Adrenal gland (tissue), 12 donors: ENCODE results near the gene IDH3A. TPM values are rescaled to one million over a fixed set of nuclear protein-coding genes. Genes with fewer than 3 reads are reported as not detected.

ENCODE experiments used
- DNase-seq, 7 donors: peaks; one replicate each; pipeline ENCODE4 v3.0.0-alpha.2; 2019 to 2020
- H3K27ac ChIP-seq, 5 donors: fragments of 200-600 bp; sonication (generic) in 4 of 5; 1 replicate in 3 of 5; 2 replicates in 2 of 5; pipeline versions ENCODE4 v1.5.1 to v1.8.0; 2016 to 2020; ENCODE audit warnings: mild to moderate bottlenecking in 1 of 5
- H3K27me3 ChIP-seq: fragments of 200-600 bp; 2 replicates; pipeline ENCODE4 v1.8.0; 2021
- H3K36me3 ChIP-seq, 2 donors: fragments of 200-600 bp; replicated peaks in 1 of 2; 1 replicate in 1 of 2; 2 replicates in 1 of 2; pipeline versions ENCODE4 v1.5.1 to v1.8.0; 2018 to 2022
- H3K4me1 ChIP-seq, 2 donors: fragments of 200-600 bp; replicated peaks in 1 of 2; 1 replicate in 1 of 2; 2 replicates in 1 of 2; pipeline versions ENCODE4 v1.5.1 to v1.8.0; 2018 to 2021
- H3K4me3 ChIP-seq, 4 donors: fragments of 200-600 bp; sonication (generic) in 3 of 4; one replicate each; pipeline ENCODE4 v1.5.1; 2016 to 2018
- H3K9me3 ChIP-seq, 3 donors: fragments of 200-600 bp; sonication (generic) in 1 of 3; replicated peaks in 1 of 3; 1 replicate in 2 of 3; 2 replicates in 1 of 3; pipeline versions ENCODE4 v1.5.1 to v1.8.0; 2016 to 2021
- CTCF ChIP-seq, 6 experiments: fragments of 450-650 bp in 4 of 6; fragments of 200-600 bp in 2 of 6; sonication (generic) in 1 of 6; IDR thresholded peaks; 1 replicate in 5 of 6; 2 replicates in 1 of 6; pipeline versions ENCODE4 v1.5.1 to v1.8.0; 2016 to 2021; ENCODE audit warnings: antibody characterized with exemption in 6 of 6, mild to moderate bottlenecking in 2 of 6, moderate library complexity in 1 of 6
- POLR2A ChIP-seq, 2 donors: fragments of 450-650 bp; IDR thresholded peaks; one replicate each; pipeline ENCODE4 v1.6.1; 2017; ENCODE audit warnings: antibody characterized with exemption in 2 of 2, mild to moderate bottlenecking in 2 of 2, moderate library complexity in 1 of 2
- WGBS, 4 donors: extraction: QIAGEN DNeasy Blood & Tissue Kit in 2 of 4; methylation state at CpG; one replicate each; pipeline versions ENCODE4 v1.1.5 to v1.1.7; 2013 to 2017; 5-methylcytosine and 5-hydroxymethylcytosine counted together
- intact Hi-C, 2 donors: fragments of 100-400 bp; cut with DNase I; formaldehyde crosslinking; loops; one replicate each; pipeline versions ENCODE4 v1.14.1 to v1.15.0; 2022 to 2023
- polyA plus RNA-seq, 3 donors: library from polyadenylated mRNA; stranded (reverse); fragments of 200-250 nt in 2 of 3; fragments of 350-450 nt in 1 of 3; fragmentation: Illumina TruSeq in 1 of 3; extraction: RNeasy Lipid Tissue Mini Kit (QIAGEN cat#74804) in 1 of 3; gene quantifications; one replicate each; pipeline ENCODE4 v1.2.3, GENCODE V29; 2013 to 2014
- total RNA-seq, 9 donors: library from RNA; depleted of rRNA in 4 of 9; stranded (reverse); fragments of >200 nt in 4 of 9; fragments of 120-200 nt in 1 of 9; fragmentation: NEBNext Ultra II Directional in 1 of 9; extraction: Animal tissue kit (Norgen Biotek cat#: 25700) in 1 of 9; gene quantifications; one replicate each; pipeline versions ENCODE4 v1.1.0 to v1.2.4, GENCODE V29; 2013 to 2023
- donor health status: healthy with polysubstance abuse.
- donor health status: Bipolar disorder and iron deficiency.
- donor health status: DM: yes; HTN: yes; CAD: no.
- donor health status: DM: no; HTN: no; CAD: no.
- donor health status: DM: no; HTN: no; CAD: no.
- donor health status: DM: yes; HTN: yes; CAD: no.

The IDH3A gene
- total and polyA plus RNA-seq, 12 donors, result 26.9 to 392 (median 132) TPM

GRCh38 chr15:78179286-78179840 is 30.2 kb downstream of the IDH3A start:
- WGBS, 4 donors, result 87 to 94% (median 92%) methylated on average over 9 to 12 of the region's 12 CpGs
- Histone ChIP-seq H3K9me3 (no peaks in the 10 kb centered on the region), H3K36me3 (no peaks in the 10 kb centered on the region), H3K27me3 (no peaks in the 10 kb centered on the region), H3K4me1 (no peaks in the 10 kb centered on the region), H3K27ac (no peak overlapping the region), H3K4me3 (no peak overlapping the region)
- intact Hi-C loops, result loop anchor here (5.0 to 10.0 kb wide), 2 partner anchors 55 to 63 kb away; partner anchors contain the start of gene ACSBG1 (in 1 of the 2)
- TF ChIP-seq POLR2A (IDR thresholded peaks at IDR 0.05), result no peak
- no peak for TF ChIP-seq CTCF (IDR thresholded peaks at IDR 0.05)
- DNase-seq, result peak in 1 of 7 donors; percentile 13

GRCh38 chr15:78179906-78180305 is 30.7 kb downstream of the IDH3A start:
- WGBS, 4 donors, result 86 to 95% (median 94%) methylated on average over 5 of the region's 5 CpGs

GRCh38 chr15:78182336-78182700 is 33.2 kb downstream of the IDH3A start:
- TF ChIP-seq CTCF (IDR thresholded peaks at IDR 0.05) (no peak), POLR2A (IDR thresholded peaks at IDR 0.05) (no peak)
- Histone ChIP-seq H3K4me1 (no peaks in the 10 kb centered on the region), H3K9me3 (no peaks in the 10 kb centered on the region), H3K27me3 (no peaks in the 10 kb centered on the region), H3K27ac (no peak overlapping the region), H3K36me3 (no peaks in the 10 kb centered on the region), H3K4me3 (no peak overlapping the region)
- intact Hi-C loops, result no loop called here
- WGBS, 4 donors, result 91 to 100% (median 94%) methylated on average over 2 to 5 of the region's 5 CpGs
- peak in 2 of 7 donors; percentile 18 to 45 for DNase-seq

More at GRCh38 chr15:78179906-78180305, 30.7 kb downstream of the IDH3A start:
- Histone ChIP-seq H3K4me3 (no peak overlapping the region), H3K36me3 (no peaks in the 10 kb centered on the region), H3K27me3 (no peaks in the 10 kb centered on the region), H3K27ac (no peak overlapping the region), H3K9me3 (no peaks in the 10 kb centered on the region), H3K4me1 (no peaks in the 10 kb centered on the region)
- TF ChIP-seq POLR2A (IDR thresholded peaks at IDR 0.05), result no peak
- no peak for TF ChIP-seq CTCF (IDR thresholded peaks at IDR 0.05)
- intact Hi-C loops, result loop anchor here (5.0 to 10.0 kb wide), 2 partner anchors 55 to 62 kb away; partner anchors contain the start of gene ACSBG1 (in 1 of the 2)
- no peak for DNase-seq

GRCh38 chr15:78182821-78183220 is 33.7 kb downstream of the IDH3A start:
- peak in 3 of 7 donors; percentile 4 to 13 (median 6) for DNase-seq
- H3K9me3 ChIP-seq, result no peaks in the 10 kb centered on the region
- no peak overlapping the region for H3K4me3 ChIP-seq
- WGBS, 4 donors, result 86 to 94% (median 92%) methylated on average over 4 of the region's 4 CpGs
- no peak overlapping the region for H3K27ac ChIP-seq
- H3K27me3 ChIP-seq, result no peaks in the 10 kb centered on the region
- H3K4me1 ChIP-seq, result no peaks in the 10 kb centered on the region
- H3K36me3 ChIP-seq, result no peaks in the 10 kb centered on the region
- intact Hi-C loops, result no loop called here
- TF ChIP-seq POLR2A (IDR thresholded peaks at IDR 0.05) (no peak), CTCF (IDR thresholded peaks at IDR 0.05) (no peak)
